ENCODE measurements around the gene DNAJB8.

The DNAJB8 gene

GRCh38 chr3:128489927-128490649, 23.4 kb upstream of the DNAJB8 start:
- TF ChIP-seq ZNF274 (IDR thresholded peaks at IDR 0.05; ENCODE audit: low read depth, low read length): no peak

GRCh38 chr3:128489674-128489926, 22.9 kb upstream of the DNAJB8 start:
- no peak for TF ChIP-seq ZNF274 (IDR thresholded peaks at IDR 0.05; ENCODE audit: low read depth, low read length)
- peak overlapping the region; percentile 31 for H3K4me3 ChIP-seq (ENCODE audit: low read length)

More at GRCh38 chr3:128489927-128490649, 23.4 kb upstream of the DNAJB8 start:
- H3K4me3 ChIP-seq (ENCODE audit: low read length): peak overlapping the region; percentile 31; the same call in 1 of the 2 replicates

GRCh38 chr3:128488991-128489673, 22.4 kb upstream of the DNAJB8 start:
- peak overlapping the region; percentile 31 for H3K4me3 ChIP-seq (ENCODE audit: low read length)
- TF ChIP-seq ZNF274 (IDR thresholded peaks at IDR 0.05; ENCODE audit: low read depth, low read length): no peak

- no peak overlapping the region for H3K4me3 ChIP-seq (ENCODE audit: low read length)
- TF ChIP-seq ZNF274 (IDR thresholded peaks at IDR 0.05; ENCODE audit: low read depth, low read length): no peak
Observed at GRCh38 chr3:128488636-128488990, 21.9 kb upstream of the DNAJB8 start.

GRCh38 chr3:128487813-128488635, 21.3 kb upstream of the DNAJB8 start:
- peak overlapping the region; percentile 6; the same call in 1 of the 2 replicates for H3K4me3 ChIP-seq (ENCODE audit: low read length)
- TF ChIP-seq ZNF274 (IDR thresholded peaks at IDR 0.05; ENCODE audit: low read depth, low read length): no peak

GRCh38 chr3:128487538-128487812, 20.8 kb upstream of the DNAJB8 start:
- TF ChIP-seq ZNF274 (IDR thresholded peaks at IDR 0.05; ENCODE audit: low read depth, low read length): no peak
- H3K4me3 ChIP-seq (ENCODE audit: low read length): peak overlapping the region; percentile 39; the same call in 1 of the 2 replicates

- TF ChIP-seq ZNF274 (IDR thresholded peaks at IDR 0.05; ENCODE audit: low read depth, low read length): no peak
- peak overlapping the region; percentile 39; the same call in 1 of the 2 replicates for H3K4me3 ChIP-seq (ENCODE audit: low read length)
Observed at GRCh38 chr3:128486681-128487537, 20.2 kb upstream of the DNAJB8 start.

GRCh38 chr3:128486205-128486628, 19.5 kb upstream of the DNAJB8 start:
- no peak for TF ChIP-seq ZNF274 (IDR thresholded peaks at IDR 0.05; ENCODE audit: low read depth, low read length)
- H3K4me3 ChIP-seq (ENCODE audit: low read length): no peak overlapping the region

- TF ChIP-seq ZNF274 (IDR thresholded peaks at IDR 0.05; ENCODE audit: low read depth, low read length): no peak
Observed at GRCh38 chr3:128485282-128486204, 18.9 kb upstream of the DNAJB8 start.

GRCh38 chr3:128484404-128485281, 18.0 kb upstream of the DNAJB8 start:
- no peak overlapping the region for H3K4me3 ChIP-seq (ENCODE audit: low read length)
- TF ChIP-seq ZNF274 (IDR thresholded peaks at IDR 0.05; ENCODE audit: low read depth, low read length): no peak

More at GRCh38 chr3:128485282-128486204, 18.9 kb upstream of the DNAJB8 start:
- no peak overlapping the region for H3K4me3 ChIP-seq (ENCODE audit: low read length)

- no peak overlapping the region for H3K4me3 ChIP-seq (ENCODE audit: low read length)
- TF ChIP-seq ZNF274 (IDR thresholded peaks at IDR 0.05; ENCODE audit: low read depth, low read length): no peak
Observed at GRCh38 chr3:128483657-128484403, 17.1 kb upstream of the DNAJB8 start.
